NCI-H82 (cell line): ENCODE data around the gene COMMD1.
A peak's percentile ranks its signal among the peaks of the same experiment; 100 is the strongest.
"Not testable (repeated sequence)": the region's sequence is repeated elsewhere in the genome, so short reads cannot be mapped to it uniquely, and the experiment has no call there.

Source experiments
- DNase-seq: peaks from one replicate; lab custom pipeline; 2025; lab: John Stamatoyannopoulos, UW

COMMD1 gene

GRCh38 chr2:62074233-62074632, 168.8 kb downstream of the COMMD1 start:
- DNase-seq = peak; percentile 14

- DNase-seq = no peak
Observed at GRCh38 chr2:62076980-62077638, 171.6 kb downstream of the COMMD1 start.

GRCh38 chr2:62084801-62085200, 179.3 kb downstream of the COMMD1 start:
- DNase-seq = no peak

GRCh38 chr2:62089658-62090057, 184.2 kb downstream of the COMMD1 start:
- DNase-seq = no peak

- no peak for DNase-seq
Observed at GRCh38 chr2:62091471-62091870, 186.0 kb downstream of the COMMD1 start.

- no peak for DNase-seq
Observed at GRCh38 chr2:62099050-62099449, 193.6 kb downstream of the COMMD1 start.

GRCh38 chr2:62099523-62100175, 194.2 kb downstream of the COMMD1 start:
- no peak for DNase-seq

GRCh38 chr2:62101886-62102285, 196.4 kb downstream of the COMMD1 start:
- DNase-seq = no peak

GRCh38 chr2:62102402-62102920, 197.0 kb downstream of the COMMD1 start:
- no peak for DNase-seq

GRCh38 chr2:62109554-62109953, 204.1 kb downstream of the COMMD1 start:
- no peak for DNase-seq

GRCh38 chr2:62110415-62111025, 205.0 kb downstream of the COMMD1 start:
- DNase-seq = peak; percentile 38

GRCh38 chr2:62112179-62112578, 206.7 kb downstream of the COMMD1 start:
- DNase-seq = no peak

- no peak for DNase-seq
Observed at GRCh38 chr2:62114564-62114963, 209.1 kb downstream of the COMMD1 start.

GRCh38 chr2:62116983-62117382, 211.5 kb downstream of the COMMD1 start:
- no peak for DNase-seq

GRCh38 chr2:62118160-62118559, 212.7 kb downstream of the COMMD1 start:
- DNase-seq = no peak

- DNase-seq = no peak
Observed at GRCh38 chr2:62119311-62119974, 214.0 kb downstream of the COMMD1 start.

GRCh38 chr2:62126239-62126638, 220.8 kb downstream of the COMMD1 start:
- not testable (repeated sequence) for DNase-seq

- no peak for DNase-seq
Observed at GRCh38 chr2:62133320-62133823, 227.9 kb downstream of the COMMD1 start.

- peak; percentile 26 for DNase-seq
Observed at GRCh38 chr2:62136956-62137830, 231.7 kb downstream of the COMMD1 start.

- no peak for DNase-seq
Observed at GRCh38 chr2:62140426-62141141, 235.1 kb downstream of the COMMD1 start.
